HepG2 (cell line): Measurements from ENCODE around the gene PCGF3. TPM values are rescaled to one million over a fixed set of nuclear protein-coding genes. Genes with fewer than 3 reads are reported as not detected.

Experiments used
- ATAC-seq: fragments of 200-7000 bp; cut with Tn5 transposase; 3 replicates; pipeline ENCODE4 v1.9.1; 2020; ENCODE audit warnings: mild to moderate bottlenecking, moderate library complexity
- BruUV-seq: library from RNA; stranded (reverse); fragments of 400-500 nt; replicated peaks from 2 replicates; lab custom pipeline; 2021; lab: Mats Ljungman, UMichigan
- CTCF ChIA-PET: fragments of 300-600 bp; formaldehyde crosslinking; extraction: SDS; loops from one replicate; lab custom pipeline; 2021; ENCODE audit warnings: low total read pairs, inconsistent platforms, low intra/inter-chr PET ratio; lab: Yijun Ruan, JAX
- POLR2A ChIA-PET: fragments of 350-600 bp; sonication (Branson Sonifier 250); formaldehyde crosslinking; loops from one replicate; lab custom pipeline; 2020; ENCODE audit warnings: antibody characterized with exemption, inconsistent platforms; lab: Yijun Ruan, JAX
- DNase-seq: peaks from one replicate; pipeline ENCODE4 v3.0.0-alpha.2; 2015; ENCODE audit warnings: low spot score
- FAIRE-seq: peaks from 3 replicates; lab custom pipeline; 2011; peaks lifted over from hg19 to GRCh38; lab: Jason Lieb, UNC
- H2AFZ ChIP-seq: one replicate; pipeline ENCODE4 v1.6.1; 2011; ENCODE audit warnings: low read length, inconsistent platforms
- H3K27ac ChIP-seq: fragments of 300-600 bp; 3 replicates; pipeline ENCODE4 v1.8.0; 2011; ENCODE audit warnings: mixed run types, mild to moderate bottlenecking, mixed read lengths, low read length, inconsistent platforms; ENCODE audit not compliant: insufficient read depth; ENCODE audit errors: extremely low read length
- H3K27me3 ChIP-seq, 2 experiments: fragments of 200-600 bp in 1 of 2; 2 replicates in 1 of 2; 3 replicates in 1 of 2; pipeline versions ENCODE4 v1.6.0 to v1.8.0; 2011; ENCODE audit warnings: low read length in 2 of 2, mild to moderate bottlenecking in 2 of 2, moderate library complexity in 2 of 2, inconsistent platforms in 1 of 2; ENCODE audit not compliant: insufficient read depth in 2 of 2, control insufficient read depth in 1 of 2
- H3K36me3 ChIP-seq, 2 experiments: fragments of 200-600 bp in 1 of 2; replicated peaks in 1 of 2; 2 replicates in 1 of 2; 3 replicates in 1 of 2; pipeline versions ENCODE4 v1.5.1 to v1.8.0; 2011; ENCODE audit warnings: low read length in 2 of 2, inconsistent platforms in 1 of 2; ENCODE audit not compliant: insufficient read depth in 2 of 2, control insufficient read depth in 1 of 2
- H3K4me1 ChIP-seq: 2 replicates; pipeline ENCODE4 v1.5.1; 2012; ENCODE audit warnings: low read length, inconsistent platforms; ENCODE audit not compliant: insufficient read depth
- H3K4me2 ChIP-seq: 2 replicates; pipeline ENCODE4 v1.6.0; 2011; ENCODE audit warnings: low read depth, low read length, inconsistent platforms
- H3K4me3 ChIP-seq, 3 experiments: fragments of 200-600 bp in 1 of 3; sonication (generic), shearing (Covaris generic) in 1 of 3; replicated peaks in 1 of 3; 2 replicates each; pipeline ENCODE4 v1.5.1; 2011 to 2016; ENCODE audit warnings: low read length in 3 of 3, inconsistent platforms in 2 of 3, low read depth in 2 of 3, mild to moderate bottlenecking in 2 of 3, control low read depth in 1 of 3, mixed read lengths in 1 of 3; ENCODE audit not compliant: insufficient read depth in 1 of 3
- H3K79me2 ChIP-seq: one replicate; pipeline ENCODE4 v1.6.1; 2011; ENCODE audit warnings: low read length, inconsistent platforms; ENCODE audit not compliant: insufficient read depth
- H3K9ac ChIP-seq: 2 replicates; pipeline ENCODE4 v1.6.0; 2011; ENCODE audit warnings: mild to moderate bottlenecking, low read depth, low read length, inconsistent platforms; ENCODE audit not compliant: insufficient read depth
- H3K9me3 ChIP-seq: 2 replicates; pipeline ENCODE4 v1.5.1; 2012; ENCODE audit warnings: mild to moderate bottlenecking, low read length
- H4K20me1 ChIP-seq: 2 replicates; pipeline ENCODE4 v1.6.0; 2011; ENCODE audit warnings: inconsistent platforms, mild to moderate bottlenecking, low read length, moderate library complexity; ENCODE audit not compliant: insufficient read depth
- CCDC6 ChIP-seq: sonication (generic); formaldehyde crosslinking; IDR thresholded peaks from 2 replicates; pipeline ENCODE4 v1.8.1; 2022; ENCODE audit warnings: mild to moderate bottlenecking, missing genetic modification reagents, moderate library complexity
- CENPBD1 ChIP-seq: sonication (generic); formaldehyde crosslinking; IDR thresholded peaks from 2 replicates; pipeline ENCODE4 v1.8.0; 2022; ENCODE audit warnings: missing genetic modification reagents, low read depth, mild to moderate bottlenecking, borderline replicate concordance
- DZIP1 ChIP-seq: sonication (generic); formaldehyde crosslinking; IDR thresholded peaks from 2 replicates; pipeline ENCODE4 v1.5.0; 2020; ENCODE audit warnings: mild to moderate bottlenecking, missing genetic modification reagents
- FOXA3 ChIP-seq: IDR thresholded peaks from 2 replicates; pipeline ENCODE4 v1.6.1; 2016; ENCODE audit warnings: missing genetic modification reagents, missing compliant biosample characterization
- KDM5B ChIP-seq: sonication (generic); formaldehyde crosslinking; IDR thresholded peaks from 2 replicates; pipeline ENCODE4 v1.4.0; 2020; ENCODE audit warnings: missing genetic modification reagents, mild to moderate bottlenecking, borderline replicate concordance
- TOPORS ChIP-seq: sonication (generic); formaldehyde crosslinking; IDR thresholded peaks from 2 replicates; pipeline ENCODE4 v1.8.0; 2023; ENCODE audit warnings: mild to moderate bottlenecking, missing genetic modification reagents
- XBP1 ChIP-seq: sonication (generic); formaldehyde crosslinking; IDR thresholded peaks from 2 replicates; pipeline ENCODE4 v1.5.0; 2020; ENCODE audit warnings: missing genetic modification reagents
- ZBTB49 ChIP-seq: sonication (generic); formaldehyde crosslinking; IDR thresholded peaks from 2 replicates; pipeline ENCODE4 v1.4.0; 2020; ENCODE audit warnings: missing genetic modification reagents, borderline replicate concordance
- ZFX ChIP-seq: sonication (generic); formaldehyde crosslinking; IDR thresholded peaks from 2 replicates; pipeline ENCODE4 v1.4.0; 2020; ENCODE audit warnings: mild to moderate bottlenecking, low read depth, missing genetic modification reagents, moderate library complexity
- ZNF367 ChIP-seq: sonication (generic); formaldehyde crosslinking; IDR thresholded peaks from 2 replicates; pipeline ENCODE4 v1.4.0; 2020; ENCODE audit warnings: missing genetic modification reagents, borderline replicate concordance
- ZNF556 ChIP-seq: sonication (generic); formaldehyde crosslinking; IDR thresholded peaks from 2 replicates; pipeline ENCODE4 v1.4.0; 2020; ENCODE audit warnings: mild to moderate bottlenecking, missing genetic modification reagents, borderline replicate concordance
- ZNF569 ChIP-seq: sonication (generic); formaldehyde crosslinking; IDR thresholded peaks from 2 replicates; pipeline ENCODE4 v1.5.0; 2020; ENCODE audit warnings: mild to moderate bottlenecking, missing genetic modification reagents, moderate library complexity, borderline replicate concordance
- ZNF709 ChIP-seq: sonication (generic); formaldehyde crosslinking; IDR thresholded peaks from 2 replicates; pipeline ENCODE4 v1.5.0; 2020; ENCODE audit warnings: mild to moderate bottlenecking, missing genetic modification reagents
- WGBS: methylation state at CpG from one replicate; pipeline ENCODE4 v1.1.6; 2017; ENCODE audit warnings: low lambda C conversion rate; 5-methylcytosine and 5-hydroxymethylcytosine counted together
- in situ Hi-C: cut with HindIII; loops from 2 replicates; pipeline ENCODE4 v1.10.0; 2017; ENCODE audit warnings: low pct_unique_long_range_greater_than_20kb; ENCODE audit not compliant: extremely low pct_ligation_motif_present
- intact Hi-C: fragments of 100-400 bp; cut with micrococcal nuclease; formaldehyde crosslinking; loops from one replicate; pipeline ENCODE4 v1.10.0; 2022; ENCODE audit not compliant: unreplicated experiment
- polyA plus RNA-seq, 8 experiments: library from polyadenylated mRNA; depleted of rRNA in 3 of 8; stranded (reverse) in 7 of 8; unstranded in 1 of 8; fragments of >200 nt; fragmentation: Illumina TruSeq in 4 of 8; extraction: Trizol in 4 of 8; gene quantifications; 2 replicates each; pipeline versions ENCODE4 v1.2.1 to v1.2.3, GENCODE V29; 2011 to 2016; ENCODE audit warnings: low read depth in 4 of 8, missing spikeins in 1 of 8, mixed read lengths in 1 of 8; ENCODE audit not compliant: insufficient read depth in 1 of 8
- total RNA-seq, 5 experiments: library from RNA; depleted of rRNA; stranded (reverse); fragments of >200 nt; fragmentation: Illumina TruSeq; extraction: Trizol; gene quantifications; 2 replicates each; pipeline ENCODE4 v1.2.3, GENCODE V29; 2016; ENCODE audit warnings: low read depth in 1 of 5
- TF ChIP-seq, protein P1 (sequence below): sonication (generic); formaldehyde crosslinking; IDR thresholded peaks from 2 replicates; pipeline ENCODE4 v1.8.0; 2022; ENCODE audit warnings: mild to moderate bottlenecking, missing genetic modification reagents
- TF ChIP-seq, protein P2 (sequence below): sonication (generic); formaldehyde crosslinking; IDR thresholded peaks from 2 replicates; pipeline ENCODE4 v1.5.0; 2020; ENCODE audit warnings: mild to moderate bottlenecking, missing genetic modification reagents

PCGF3 gene
- total and polyA plus RNA-seq, 2 of the 13 experiments (the other 11 are each of a cell fraction or from before 2014, with no cell fraction given) = 28.6 to 66.2 TPM

- in situ Hi-C loops = no loop called here
- no TSS peak for BruUV-seq
- FAIRE-seq = no peak
- ATAC-seq = 0 out of 3 replicates have a peak, but pooled peaks have one; percentile 1
- no peak overlapping the region for H3K27ac ChIP-seq
- CTCF ChIA-PET = no interaction called here
- intact Hi-C loops = no loop called here
- WGBS = 94% methylated on average over 7 of the region's 7 CpGs
- no peak overlapping the region for H3K4me3 ChIP-seq
- H2AFZ ChIP-seq = no peak overlapping the region
- peaks cover 19% of the 10 kb centered on the region for H4K20me1 ChIP-seq
- H3K79me2 ChIP-seq = peaks cover 11% of the 10 kb centered on the region
- POLR2A ChIA-PET = interaction anchor here (1.2 to 1.7 kb wide), 2 partner anchors 9 to 16 kb away, joined by 3 to 4 read pairs; no protein-coding TSS in a partner anchor
- H3K36me3 ChIP-seq = peaks cover 19 to 68% of the 10 kb centered on the region in 2 experiments
- H3K27me3 ChIP-seq = no peaks in the 10 kb centered on the region
- no peak for DNase-seq
- no peak overlapping the region for H3K4me2 ChIP-seq
- no peaks in the 10 kb centered on the region for H3K9me3 ChIP-seq
- H3K4me1 ChIP-seq = peaks cover 10% of the 10 kb centered on the region
- no peak overlapping the region for H3K9ac ChIP-seq
- TF ChIP-seq ZNF569 = no peak
- no peak for TF ChIP-seq FOXA3 (CRISPR knock-in tag)
- TF ChIP-seq DZIP1 (CRISPR knock-in tag) = no peak
- TF ChIP-seq KDM5B (CRISPR knock-in tag) = no peak
- no peak for TF ChIP-seq TOPORS (CRISPR knock-in tag)
- TF ChIP-seq XBP1 (CRISPR knock-in tag) = no peak
- TF ChIP-seq ZNF556 (CRISPR knock-in tag) = no peak
- no peak for TF ChIP-seq ZBTB49 (CRISPR knock-in tag)
- TF ChIP-seq, protein P1, sequence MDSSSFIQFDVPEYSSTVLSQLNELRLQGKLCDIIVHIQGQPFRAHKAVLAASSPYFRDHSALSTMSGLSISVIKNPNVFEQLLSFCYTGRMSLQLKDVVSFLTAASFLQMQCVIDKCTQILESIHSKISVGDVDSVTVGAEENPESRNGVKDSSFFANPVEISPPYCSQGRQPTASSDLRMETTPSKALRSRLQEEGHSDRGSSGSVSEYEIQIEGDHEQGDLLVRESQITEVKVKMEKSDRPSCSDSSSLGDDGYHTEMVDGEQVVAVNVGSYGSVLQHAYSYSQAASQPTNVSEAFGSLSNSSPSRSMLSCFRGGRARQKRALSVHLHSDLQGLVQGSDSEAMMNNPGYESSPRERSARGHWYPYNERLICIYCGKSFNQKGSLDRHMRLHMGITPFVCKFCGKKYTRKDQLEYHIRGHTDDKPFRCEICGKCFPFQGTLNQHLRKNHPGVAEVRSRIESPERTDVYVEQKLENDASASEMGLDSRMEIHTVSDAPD (CRISPR knock-in tag) = no peak
- TF ChIP-seq, protein P2, sequence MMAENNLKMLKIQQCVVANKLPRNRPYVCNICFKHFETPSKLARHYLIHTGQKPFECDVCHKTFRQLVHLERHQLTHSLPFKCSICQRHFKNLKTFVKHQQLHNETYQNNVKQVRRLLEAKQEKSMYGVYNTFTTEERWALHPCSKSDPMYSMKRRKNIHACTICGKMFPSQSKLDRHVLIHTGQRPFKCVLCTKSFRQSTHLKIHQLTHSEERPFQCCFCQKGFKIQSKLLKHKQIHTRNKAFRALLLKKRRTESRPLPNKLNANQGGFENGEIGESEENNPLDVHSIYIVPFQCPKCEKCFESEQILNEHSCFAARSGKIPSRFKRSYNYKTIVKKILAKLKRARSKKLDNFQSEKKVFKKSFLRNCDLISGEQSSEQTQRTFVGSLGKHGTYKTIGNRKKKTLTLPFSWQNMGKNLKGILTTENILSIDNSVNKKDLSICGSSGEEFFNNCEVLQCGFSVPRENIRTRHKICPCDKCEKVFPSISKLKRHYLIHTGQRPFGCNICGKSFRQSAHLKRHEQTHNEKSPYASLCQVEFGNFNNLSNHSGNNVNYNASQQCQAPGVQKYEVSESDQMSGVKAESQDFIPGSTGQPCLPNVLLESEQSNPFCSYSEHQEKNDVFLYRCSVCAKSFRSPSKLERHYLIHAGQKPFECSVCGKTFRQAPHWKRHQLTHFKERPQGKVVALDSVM (CRISPR knock-in tag) = no peak
- TF ChIP-seq ZNF367 (CRISPR knock-in tag) = no peak
- no peak for TF ChIP-seq ZNF709 (CRISPR knock-in tag)
- TF ChIP-seq ZFX (CRISPR knock-in tag) = no peak
- no peak for TF ChIP-seq CENPBD1
- TF ChIP-seq CCDC6 (CRISPR knock-in tag) = no peak
Observed at GRCh38 chr4:766152-766515, 60.5 kb downstream of the PCGF3 start.
